DLD1 (cell line): ENCODE data around the gene JAKMIP2.
"Not testable (repeated sequence)": the region's sequence is repeated elsewhere in the genome, so short reads cannot be mapped to it uniquely, and the experiment has no call there.

Source experiments
- in situ Hi-C: cut with HindIII; loops from 2 replicates; pipeline ENCODE4 v1.10.0; 2017; ENCODE audit warnings: low sequenced_read_pairs

JAKMIP2 gene

GRCh38 chr5:147564124-147564486 lies 218.4 kb downstream of the JAKMIP2 start:
- in situ Hi-C loops: no loop called here

GRCh38 chr5:147563466-147564123 lies 218.9 kb downstream of the JAKMIP2 start:
- in situ Hi-C loops: no loop called here

DNA sequence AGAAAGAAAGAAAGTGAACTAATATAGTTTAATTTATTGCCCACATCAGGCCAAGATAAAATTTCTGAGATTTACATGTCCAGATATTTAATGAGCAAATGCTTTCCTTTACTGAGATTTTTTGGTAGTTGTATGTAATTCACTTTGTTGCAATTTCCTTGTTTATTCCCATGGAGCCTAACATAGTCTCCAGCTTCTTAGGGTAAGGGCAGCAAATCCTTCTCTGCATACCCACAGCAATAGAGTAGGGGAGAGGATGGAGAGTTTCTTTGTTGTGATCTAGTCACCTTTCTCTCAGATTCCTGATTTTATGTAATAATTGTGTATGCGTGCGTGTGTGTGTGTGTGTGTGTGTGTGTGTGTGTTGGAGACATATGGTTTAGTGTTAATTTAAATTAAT lies 221.1 kb downstream of the JAKMIP2 start:
- in situ Hi-C loops: no loop called here

DNA sequence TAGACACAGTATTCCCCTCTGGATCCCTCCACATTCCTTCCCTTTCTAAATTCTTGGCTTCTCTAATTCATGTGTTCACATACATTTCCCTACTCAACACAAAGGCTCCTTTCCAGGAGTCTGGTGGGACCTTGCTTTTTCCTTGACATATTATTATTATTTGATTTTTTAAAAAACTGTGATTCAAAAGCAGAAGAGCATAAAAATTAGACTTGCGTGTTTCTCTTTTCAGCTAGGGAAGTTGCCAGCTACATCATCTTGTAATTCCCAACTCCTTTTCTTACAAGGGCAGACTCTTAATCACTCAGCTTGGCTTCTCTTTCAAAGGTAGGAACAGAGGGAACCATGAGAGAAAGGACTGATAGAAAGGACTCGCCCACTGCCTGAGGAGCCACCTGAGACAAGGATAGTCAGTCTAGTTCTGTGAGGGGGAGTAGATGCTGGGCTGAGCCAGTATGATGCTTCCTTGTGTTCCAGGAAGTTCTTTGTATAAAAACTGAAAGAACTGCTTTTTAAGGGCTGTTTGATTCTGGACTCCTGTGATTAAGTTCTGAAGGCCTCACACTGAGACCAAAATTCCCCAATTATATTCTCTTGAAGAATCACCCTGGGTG lies 221.7 kb downstream of the JAKMIP2 start:
- in situ Hi-C loops: no loop called here

GRCh38 chr5:147559749-147560148 lies 222.8 kb downstream of the JAKMIP2 start:
- in situ Hi-C loops: no loop called here

GRCh38 chr5:147558826-147559225 lies 223.7 kb downstream of the JAKMIP2 start:
- in situ Hi-C loops: no loop called here

DNA sequence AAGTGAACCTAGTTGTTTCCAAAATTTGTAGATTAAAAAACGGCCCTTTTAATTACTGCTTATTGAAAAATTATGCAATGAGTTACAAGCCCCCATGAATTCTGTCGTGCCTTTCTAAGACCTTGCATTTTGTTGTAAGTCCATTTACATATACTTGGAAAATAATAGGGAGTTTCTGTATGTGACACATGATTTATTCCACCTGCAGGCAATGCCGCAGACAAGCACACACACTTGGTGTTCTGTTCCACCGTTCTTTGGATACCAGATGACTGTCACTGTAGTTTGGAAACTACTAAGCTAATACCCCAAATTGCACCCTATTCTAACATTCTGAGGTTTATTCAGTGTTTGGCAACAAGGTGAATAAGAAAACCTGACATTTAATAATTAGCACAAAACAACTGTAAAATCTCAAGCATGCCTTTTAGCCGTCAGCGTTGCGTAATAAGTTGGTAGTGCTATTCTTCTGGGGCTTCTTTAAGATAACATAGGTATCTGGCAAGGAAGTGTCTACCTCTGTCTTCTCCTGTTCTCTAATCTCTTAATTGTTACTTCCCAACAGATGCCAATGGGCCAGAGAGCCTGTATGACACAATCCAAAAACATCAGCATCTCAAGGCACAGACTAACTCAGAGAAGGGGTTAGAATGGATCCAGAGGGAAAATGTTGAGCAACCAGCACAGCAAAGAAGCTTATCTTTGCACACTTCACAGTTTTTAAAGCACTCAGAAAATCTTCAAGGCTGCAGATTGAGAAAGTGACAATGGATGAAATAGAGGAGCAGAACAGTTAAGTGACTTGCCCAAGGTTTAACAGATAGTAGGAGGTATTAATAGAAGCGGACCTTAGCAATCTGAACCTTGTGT lies 224.4 kb downstream of the JAKMIP2 start:
- in situ Hi-C loops: no loop called here

GRCh38 chr5:147555176-147555575 lies 227.4 kb downstream of the JAKMIP2 start:
- in situ Hi-C loops: no loop called here

DNA sequence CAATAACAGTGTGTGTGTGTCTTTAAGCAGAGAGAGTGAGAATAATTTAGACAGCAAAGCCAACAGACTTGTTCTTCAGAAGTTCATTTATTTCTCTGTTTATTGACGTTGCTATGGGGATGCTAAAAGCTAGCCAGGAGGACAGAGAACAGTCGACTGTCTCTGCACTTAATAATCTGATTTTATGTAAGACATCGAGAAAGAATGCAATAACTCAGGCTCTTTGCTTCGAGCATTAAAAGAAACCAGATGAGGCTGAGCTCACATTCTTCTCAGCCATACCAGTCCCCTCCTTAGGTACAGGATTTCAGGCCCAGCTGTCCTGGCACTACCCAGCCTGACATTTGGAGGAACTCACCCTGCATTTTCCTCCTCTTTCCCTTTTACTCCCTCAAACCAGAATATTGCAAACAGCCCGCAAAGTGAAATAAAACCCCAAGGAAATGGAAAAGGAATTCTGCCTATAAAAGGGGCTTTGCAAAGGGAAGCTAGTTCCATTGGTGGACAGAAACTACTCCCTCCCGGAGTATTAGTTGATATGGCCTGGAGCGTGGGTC lies 228.2 kb downstream of the JAKMIP2 start:
- in situ Hi-C loops: no loop called here

GRCh38 chr5:147553817-147554216 lies 228.7 kb downstream of the JAKMIP2 start:
- in situ Hi-C loops: not testable (repeated sequence)

DNA sequence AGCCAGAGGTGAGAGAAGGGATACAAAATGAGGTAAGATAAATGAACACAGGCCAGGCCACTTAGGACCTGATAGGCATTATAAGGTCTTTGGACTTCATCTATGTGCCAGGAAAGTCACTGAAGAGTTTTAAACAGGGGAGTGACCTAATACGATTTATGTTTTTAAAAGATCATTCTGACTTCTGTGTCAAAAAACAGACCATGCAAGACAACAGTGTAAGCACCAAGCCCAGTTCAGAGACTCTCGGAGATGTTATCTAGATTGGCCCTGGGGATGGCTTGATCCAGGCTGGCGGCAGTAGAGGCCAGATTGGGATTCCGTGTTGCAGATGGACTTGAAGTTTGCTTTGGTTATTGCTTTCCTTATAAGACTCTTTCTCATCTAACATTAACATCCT lies 229.6 kb downstream of the JAKMIP2 start:
- in situ Hi-C loops: no loop called here

DNA sequence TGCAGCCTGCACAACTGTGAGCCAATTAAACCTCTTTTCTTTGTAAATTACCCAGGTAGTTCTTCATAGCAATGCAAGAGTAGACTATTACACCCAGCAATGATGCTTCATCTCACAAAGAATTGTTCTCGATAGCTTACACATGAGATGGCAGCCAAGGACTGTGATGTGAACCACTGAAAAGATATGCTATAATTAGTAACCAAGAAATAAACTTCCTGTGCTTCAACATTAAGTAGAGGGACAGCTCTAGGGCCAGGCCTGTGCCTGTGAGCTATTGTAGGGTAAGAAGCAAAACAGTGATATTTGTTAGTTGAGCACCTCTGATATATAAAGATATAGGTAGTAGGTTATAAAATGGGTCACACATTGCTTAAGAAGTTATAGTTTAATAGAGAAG lies 230.9 kb downstream of the JAKMIP2 start:
- in situ Hi-C loops: no loop called here

DNA sequence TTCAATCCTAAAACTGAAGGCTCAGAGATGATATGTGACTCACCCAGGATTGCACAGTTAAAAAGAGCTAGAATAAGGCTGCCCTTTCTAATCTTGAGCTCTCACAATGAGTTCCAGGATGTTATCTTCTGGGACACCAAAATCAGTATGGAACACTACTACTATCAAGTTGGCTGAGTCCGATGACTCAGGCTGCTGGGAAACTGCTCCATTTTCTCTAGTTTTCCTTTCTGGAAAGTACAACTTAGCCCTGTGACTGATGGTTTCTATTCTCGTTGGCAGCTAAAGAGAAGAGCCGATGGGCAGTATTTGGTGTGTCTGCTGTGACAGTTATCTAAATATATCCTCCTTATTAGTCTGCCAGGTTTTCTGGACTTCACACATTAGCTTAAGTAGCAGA lies 234.8 kb downstream of the JAKMIP2 start:
- in situ Hi-C loops: no loop called here

DNA sequence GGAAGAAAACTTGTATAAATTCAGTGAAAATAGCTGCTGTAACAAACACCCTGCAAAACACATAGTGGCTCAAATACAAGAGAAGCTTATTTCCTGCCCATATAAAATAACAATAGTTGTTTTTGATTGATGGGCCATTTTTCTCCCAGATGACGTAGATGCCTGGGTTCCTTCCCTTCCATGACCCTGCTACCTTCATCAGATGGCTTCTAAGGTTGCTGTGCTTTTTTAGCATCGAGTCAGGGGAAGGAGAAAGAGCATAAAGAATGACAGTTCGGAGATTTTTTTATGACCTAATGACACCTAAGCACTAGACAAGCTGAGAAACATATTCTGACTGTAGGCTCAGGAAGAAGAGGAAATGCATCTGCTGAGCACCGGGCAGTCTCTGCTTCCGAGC lies 238.0 kb downstream of the JAKMIP2 start:
- in situ Hi-C loops: no loop called here

DNA sequence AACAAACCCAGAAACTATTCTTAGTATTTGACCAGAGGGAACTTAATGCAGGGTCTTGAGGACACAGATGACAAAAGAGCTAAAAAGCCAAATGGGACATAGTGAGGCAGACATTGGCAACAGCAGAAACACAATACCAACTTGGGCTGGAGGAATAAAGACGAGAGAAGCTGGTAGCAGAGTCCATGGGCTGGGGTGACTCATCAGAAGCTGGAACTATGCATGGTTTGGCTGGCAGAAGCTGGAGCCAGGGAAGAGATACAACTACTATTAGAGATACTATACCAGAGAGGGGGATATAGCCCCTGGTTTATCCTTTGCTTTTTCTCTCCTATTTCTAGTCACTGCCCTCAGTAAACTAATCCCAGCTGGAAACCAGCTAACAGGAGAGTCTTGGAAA lies 243.5 kb downstream of the JAKMIP2 start:
- in situ Hi-C loops: no loop called here

DNA sequence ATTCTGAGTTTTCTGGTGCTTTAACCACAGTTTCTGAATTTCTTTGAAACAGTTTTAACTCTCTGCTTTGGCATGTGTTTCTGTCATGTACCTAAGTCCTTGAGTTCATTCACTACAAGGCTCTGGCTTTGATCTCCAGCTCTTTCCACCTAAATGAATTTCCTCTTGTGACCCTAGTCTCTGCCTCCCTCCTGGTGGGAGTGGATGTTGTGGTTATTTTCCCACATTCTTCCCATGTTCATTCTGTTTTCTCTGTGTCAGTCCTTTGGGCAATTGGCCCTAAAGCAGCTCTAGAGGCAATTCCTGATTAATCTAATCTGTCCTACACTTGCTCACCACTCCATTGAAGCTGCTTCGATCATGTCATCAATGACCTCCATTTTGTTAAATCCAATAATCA lies 244.3 kb downstream of the JAKMIP2 start:
- in situ Hi-C loops: no loop called here
